ENCODE measurements around the gene NKX2-4.
"Not testable (repeated sequence)": the region's sequence is repeated elsewhere in the genome, so short reads cannot be mapped to it uniquely, and the experiment has no call there.

Gene NKX2-4

DNA sequence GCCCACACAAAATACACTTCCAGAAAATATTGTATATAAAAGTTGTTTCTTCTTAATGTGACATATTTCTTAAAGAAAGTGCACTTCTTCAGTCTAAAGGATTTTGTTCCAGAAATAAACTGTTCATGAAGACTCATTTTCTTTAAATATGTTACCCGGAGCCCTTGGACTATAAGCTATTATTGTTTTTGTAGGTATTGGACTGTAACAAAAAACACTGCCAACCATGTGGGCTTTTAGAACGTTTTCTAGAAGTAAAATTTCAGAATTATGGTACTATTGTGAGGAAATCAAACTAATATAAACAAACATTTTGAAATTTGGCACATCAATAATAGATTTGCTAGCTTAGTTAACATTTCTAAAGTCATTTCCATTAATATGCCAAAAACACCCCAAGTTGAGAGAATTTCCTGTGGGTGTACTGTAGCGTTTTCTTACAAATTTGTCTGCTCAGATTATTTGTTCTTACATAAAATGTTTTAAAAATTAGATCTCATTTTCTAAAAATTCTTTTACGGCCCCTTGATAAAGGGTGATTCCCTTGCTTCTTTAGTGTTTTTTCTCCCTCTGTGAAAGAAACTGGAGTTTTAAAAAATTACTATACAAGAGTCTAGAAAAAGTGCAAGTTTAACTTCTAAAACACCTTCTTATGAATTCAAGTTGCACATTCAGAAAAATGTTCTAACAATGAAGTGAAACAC lies 3.4 kb downstream of the NKX2-4 start:
- DNase-seq: no peak

DNA sequence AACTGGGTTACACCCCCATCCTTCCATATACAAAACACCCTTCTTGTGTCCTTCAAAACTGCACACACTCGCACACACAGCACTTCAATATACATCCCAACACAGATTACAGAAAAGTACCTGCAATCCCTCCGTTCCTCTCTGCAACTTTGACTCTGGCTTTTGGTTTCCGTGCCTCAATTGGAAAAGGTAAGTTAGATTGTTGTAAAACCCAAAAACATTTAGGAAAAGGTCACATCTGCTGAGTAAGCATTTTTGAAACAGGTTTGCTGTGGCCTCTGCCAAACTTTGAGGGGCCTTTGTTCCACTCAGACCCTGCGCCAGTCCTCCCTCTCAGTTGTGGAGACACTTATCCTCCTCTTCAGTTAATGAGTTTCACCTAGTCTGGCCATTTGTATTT lies 4.2 kb downstream of the NKX2-4 start:
- no peak for DNase-seq

DNA sequence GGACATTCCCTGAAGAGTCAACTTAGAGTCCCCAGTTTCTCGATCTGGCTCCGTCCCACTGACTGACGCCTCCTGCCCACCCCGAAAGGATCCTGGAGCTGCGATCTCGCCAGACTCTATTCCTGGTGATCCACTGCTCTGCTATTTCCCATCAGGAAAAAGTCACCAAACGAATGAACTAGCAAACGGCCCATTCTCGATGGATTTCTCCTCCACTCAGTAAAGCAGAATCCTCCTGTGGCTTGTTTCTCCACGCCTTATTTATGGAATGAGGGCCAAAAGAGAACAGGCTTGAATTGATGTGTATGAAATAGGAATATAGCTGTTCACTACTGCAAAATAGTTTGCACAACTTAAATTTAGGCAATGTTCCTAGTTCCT lies 5.4 kb downstream of the NKX2-4 start:
- no peak for DNase-seq

DNA sequence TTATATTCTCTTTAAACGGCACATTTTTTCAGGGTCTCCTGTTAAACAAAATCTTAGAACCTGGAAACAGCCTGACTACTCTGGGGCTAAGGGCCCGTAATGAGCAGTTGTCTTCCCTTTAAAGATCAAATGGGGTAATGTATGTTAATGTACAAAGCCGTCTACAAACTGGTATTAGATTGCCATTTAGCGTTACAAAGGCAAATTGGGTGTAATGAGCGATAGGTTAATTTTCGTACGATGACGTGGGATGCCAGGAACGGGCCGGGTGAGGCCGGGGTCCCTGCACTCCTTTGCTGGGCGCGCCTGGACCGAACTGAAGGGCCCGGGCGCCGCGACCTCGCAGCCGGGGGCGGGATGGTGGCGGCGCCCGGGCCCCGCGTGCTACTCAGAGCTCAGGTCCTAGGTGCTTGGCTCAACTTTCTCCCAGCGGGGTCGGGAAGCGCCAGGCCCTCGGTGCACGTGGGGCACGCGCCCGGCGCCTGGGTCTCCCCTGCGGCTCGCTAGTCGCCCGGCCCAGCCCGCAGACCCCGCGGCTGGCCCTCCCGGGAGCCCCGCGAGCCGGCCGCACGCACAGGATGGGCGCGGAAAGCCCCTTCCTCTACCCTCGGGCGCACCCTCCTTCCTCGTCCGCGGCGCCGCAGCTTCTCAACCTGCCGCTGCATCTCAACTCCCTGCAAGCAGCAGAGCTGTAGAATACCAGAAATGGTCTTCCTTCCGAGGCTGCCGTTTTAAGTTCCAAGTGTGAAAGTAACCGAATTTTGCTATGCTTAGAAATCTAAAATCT lies 5.9 kb downstream of the NKX2-4 start:
- DNase-seq: no peak

DNA sequence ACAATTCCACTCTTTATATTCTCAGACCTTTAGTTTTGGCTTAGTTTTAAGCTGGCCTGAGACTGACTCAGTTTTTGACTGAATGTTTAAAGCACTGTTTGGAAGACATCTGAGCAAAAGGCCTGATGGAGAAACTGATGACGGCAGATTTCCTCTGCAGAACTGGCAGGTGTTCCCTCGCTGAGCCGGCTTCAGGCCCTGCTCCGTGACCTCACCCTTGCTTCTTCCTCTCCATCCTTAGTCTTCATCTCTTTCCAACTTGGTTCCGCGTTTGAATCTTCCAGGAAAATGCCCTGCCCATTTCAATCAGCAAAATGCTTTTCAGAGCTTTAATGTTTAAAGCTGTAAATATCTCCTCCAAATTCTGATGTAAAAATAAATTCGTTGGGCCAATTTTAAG lies 6.6 kb downstream of the NKX2-4 start:
- DNase-seq: no peak

DNA sequence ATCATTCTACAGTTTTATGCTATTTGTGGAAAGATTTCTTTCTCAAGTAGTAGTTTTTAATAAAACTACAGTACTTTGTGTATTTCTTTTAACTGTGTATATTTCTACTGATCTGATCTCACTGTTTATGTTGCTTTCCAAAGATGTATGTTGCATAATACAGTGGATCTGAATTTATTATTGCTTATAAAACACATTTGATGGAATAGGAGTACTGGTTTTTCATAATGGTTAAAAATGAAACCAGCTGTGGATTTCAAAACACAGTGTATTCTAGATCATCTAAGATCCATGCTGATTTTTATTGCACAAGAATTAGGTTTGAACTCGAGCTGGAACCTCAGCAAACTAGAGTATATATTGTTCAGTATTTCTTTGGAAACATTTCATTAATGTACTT lies 8.0 kb downstream of the NKX2-4 start:
- DNase-seq: no peak

DNA sequence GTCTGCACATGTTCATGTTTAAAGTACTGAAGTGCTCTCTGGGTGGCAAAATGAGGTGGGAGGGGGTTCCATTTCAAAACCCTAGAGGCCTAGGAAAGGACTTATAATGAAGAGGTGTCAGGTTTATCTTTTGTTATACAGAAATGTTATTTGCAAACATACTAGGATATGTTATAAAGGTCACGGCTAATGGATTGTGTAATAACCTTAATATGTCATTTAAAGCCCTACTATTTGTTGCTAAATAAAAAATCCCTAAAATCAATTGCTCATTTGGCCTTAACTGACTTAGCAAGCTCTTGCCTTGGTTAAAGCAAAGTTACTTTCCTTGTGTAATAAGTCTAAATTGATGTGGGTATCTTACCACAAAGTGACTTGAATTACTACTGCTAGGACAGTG lies 8.8 kb downstream of the NKX2-4 start:
- DNase-seq: no peak

DNA sequence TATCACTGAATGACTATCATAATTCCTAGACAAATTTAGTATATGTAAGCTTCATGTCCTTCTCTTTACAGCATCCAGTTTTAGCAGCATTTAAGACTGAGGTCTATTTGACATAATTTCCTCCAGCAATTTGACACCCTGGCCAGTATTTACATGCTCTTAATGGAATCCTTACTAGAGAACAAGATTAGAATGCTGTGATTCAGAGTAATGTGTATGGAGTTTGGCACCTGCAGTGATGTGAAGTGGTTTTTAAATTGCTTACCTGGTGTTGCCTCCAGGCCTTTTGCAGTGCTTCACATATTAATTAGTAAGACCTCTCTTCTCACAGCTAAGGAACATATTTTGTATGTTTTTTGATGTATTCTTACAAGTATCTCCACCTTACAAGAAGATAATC lies 9.8 kb downstream of the NKX2-4 start:
- DNase-seq: no peak

DNA sequence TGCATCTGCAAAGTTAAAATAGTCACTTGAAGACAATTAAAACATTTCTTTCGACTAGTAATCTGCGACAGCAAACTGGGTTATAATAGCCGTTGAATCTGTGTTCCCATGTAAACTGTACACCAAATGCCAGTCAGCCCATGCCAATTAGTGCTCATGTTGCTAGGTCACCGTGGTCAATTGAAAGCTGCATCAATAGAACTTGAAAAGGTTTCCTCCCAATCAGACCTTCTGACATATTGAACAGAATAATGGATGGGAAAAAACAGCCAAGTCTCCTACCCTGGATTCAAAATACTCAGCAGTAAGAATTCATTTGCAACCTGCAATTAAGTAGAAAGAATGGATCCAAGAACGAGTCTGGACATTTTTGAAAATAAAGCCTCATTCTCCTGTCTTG lies 11.2 kb downstream of the NKX2-4 start:
- no peak for DNase-seq

DNA sequence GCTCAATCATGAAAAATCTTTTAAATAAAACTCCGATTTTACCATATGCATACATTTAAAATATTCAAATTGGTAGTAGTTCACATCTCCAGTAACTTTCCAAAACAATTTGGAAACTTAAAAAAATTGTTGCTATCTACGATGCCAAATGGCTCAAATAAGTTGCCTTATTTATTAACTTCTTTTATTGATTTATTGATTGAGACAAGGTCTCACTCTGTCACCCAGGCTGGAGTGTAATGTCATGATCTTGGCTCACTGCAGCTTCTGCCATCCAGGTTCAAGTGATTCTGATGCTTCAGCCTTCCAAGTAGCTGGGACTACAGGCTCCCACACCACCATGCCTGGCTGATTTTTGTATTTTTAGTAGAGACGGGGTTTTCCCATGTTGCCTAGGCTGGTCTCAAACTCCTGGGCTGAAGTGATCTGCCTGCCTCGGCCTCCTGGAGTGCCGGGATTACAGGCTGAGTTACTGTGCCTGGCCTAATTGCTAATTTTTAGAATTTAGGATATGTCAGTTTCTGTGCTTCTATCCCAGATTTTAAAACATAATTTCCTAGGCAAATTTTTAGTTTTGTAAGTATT lies 12.9 kb downstream of the NKX2-4 start:
- DNase-seq: no peak

DNA sequence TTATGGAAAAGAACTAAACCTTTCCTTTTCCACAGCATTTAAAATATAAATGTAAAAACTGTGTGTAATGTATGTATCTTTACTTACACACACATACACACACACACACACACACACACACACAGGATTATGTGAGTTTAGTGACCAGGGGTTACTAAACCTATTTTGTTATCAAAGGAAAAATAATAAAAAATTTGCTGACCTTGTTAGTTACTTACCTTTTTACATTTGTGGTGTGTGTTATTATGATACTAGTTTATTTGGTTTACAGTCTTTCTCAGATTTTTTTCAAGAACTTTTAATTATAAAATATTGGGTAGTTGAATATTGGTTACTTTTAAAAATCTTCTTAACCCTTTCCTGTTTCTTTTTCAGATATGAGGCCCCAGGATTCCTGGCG lies 15.7 kb downstream of the NKX2-4 start:
- DNase-seq: no peak

DNA sequence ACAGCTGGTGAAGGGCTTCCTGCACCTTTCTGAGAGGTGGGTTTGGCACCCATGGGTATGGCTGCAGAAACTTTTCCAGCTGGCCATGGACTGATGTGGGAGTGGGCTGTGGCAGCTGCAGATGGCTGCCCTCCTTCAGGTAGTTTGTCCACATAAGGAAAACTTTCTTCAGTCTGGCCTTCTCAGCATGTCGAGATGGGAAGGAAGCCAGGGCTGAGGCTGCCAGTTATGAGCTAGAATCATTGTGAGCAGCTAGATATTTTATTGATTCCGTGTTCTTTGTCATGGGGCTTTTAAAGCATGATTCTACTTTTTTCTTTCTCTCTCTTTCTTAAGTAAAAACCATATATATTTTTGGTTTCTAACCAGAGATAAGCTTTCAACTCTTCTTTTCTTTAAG lies 16.6 kb downstream of the NKX2-4 start:
- DNase-seq: no peak

DNA sequence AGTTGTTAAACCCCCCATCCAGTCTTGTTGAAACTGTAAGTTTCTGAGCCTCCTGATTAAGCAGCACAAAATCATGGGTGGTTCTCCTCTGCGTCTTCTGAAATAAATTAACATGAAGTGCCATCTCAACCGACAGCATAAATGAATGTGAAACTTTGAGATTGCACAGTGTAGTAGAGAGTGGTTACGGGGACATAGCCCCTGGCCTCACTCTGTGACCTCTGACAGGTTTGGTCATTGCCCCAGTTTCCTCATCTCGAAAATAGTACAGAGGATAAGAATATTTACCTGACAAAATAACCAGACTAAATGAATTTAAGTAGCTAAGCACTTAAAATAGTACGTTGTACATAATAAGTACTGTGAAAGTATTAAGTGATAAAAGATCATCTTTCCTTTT lies 19.1 kb downstream of the NKX2-4 start:
- no peak for DNase-seq

DNA sequence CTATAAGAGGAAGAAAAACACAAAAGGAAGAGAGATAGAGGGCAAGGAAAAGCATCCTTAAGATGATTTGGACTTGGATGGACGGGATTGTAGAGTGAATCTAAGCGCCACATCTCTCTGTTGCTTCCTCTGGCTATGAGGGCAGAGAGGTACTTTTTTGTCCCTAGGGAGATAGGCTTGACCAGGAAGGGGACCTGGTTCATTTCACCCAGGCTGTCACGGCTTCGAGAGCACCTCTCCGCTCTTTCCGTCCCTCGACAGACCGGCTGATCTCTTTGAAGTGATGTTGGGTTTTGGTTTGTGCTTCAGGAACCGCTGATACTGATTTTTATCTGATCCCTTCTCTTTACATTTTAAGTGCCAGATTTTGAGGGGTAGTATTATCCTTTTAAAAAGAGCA lies 19.6 kb downstream of the NKX2-4 start:
- DNase-seq: no peak

DNA sequence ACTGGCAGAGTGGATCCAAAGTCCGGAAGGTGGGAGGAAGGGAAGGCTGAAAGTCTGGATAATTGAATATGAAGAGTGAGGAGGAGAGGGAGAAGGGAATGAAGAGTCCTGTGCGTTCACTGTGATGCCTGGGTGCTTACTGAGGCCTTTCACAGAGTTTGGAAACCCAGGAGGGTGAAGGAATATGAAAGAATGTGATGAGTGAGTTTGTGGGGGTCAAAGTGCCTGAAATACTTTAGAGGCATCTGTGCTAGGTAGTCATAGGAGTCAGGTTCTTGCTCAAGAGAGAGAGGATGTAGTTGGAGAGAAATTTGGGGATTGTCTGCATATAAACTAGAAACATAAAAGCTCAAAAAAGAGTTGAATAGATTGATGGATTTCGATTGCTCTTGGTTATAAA lies 20.7 kb downstream of the NKX2-4 start:
- DNase-seq: no peak

DNA sequence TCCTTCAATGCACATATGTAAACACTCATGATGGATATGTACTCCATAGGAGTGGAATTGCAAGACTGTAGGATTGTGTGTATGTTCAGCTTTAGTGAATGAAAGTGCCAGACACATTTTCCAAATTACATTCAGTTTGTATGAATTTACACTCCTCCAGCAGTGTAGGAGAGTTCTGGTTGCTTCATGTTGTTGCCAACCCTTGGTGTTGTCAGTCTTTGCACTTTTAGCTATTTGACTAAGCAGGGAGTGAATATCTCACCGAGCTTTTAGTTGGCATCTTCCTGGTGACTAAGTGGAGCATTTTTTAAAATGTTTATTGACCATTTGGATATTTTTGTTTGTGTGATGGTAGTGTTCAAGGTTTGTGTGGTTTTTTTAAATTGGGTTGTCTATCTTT lies 23.9 kb downstream of the NKX2-4 start:
- DNase-seq: no peak

DNA sequence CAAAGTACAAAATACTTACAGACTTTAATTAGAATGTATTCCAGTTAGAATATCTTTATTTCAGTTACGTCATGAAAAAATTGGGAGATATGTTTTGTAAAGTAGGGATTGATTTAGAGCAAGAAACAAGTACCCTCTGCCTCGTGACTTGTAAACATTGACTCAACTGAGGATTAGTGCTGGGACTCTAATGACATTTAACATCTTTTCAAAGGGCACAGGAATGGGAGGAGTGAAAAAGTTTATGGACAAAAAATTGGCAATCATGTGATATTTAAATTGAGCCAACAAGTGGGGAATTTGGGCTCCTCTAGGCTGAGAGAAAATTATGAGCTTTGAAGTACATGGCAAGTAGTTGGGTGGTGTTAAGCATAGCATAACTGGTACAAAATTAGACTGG lies 25.3 kb downstream of the NKX2-4 start:
- DNase-seq: no peak

DNA sequence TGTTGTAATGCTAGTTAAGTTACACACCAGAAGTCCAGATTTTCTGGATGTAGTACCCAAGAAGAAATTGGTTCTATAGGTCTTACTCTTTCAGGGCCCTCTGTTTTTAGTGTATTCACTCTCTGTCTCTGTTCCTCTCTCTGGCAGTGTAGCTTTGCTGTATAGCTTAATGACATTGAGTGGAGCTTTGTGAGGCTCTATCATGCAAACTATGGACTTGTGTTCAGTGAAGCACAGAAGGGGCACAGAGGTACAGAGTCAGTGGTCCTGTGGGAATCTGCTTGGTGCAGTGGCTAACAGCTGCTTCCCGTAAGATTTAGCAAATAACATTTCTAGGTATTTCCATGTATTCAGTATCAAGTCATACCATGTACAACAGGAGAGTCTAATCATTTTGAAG lies 26.1 kb downstream of the NKX2-4 start:
- no peak for DNase-seq

DNA sequence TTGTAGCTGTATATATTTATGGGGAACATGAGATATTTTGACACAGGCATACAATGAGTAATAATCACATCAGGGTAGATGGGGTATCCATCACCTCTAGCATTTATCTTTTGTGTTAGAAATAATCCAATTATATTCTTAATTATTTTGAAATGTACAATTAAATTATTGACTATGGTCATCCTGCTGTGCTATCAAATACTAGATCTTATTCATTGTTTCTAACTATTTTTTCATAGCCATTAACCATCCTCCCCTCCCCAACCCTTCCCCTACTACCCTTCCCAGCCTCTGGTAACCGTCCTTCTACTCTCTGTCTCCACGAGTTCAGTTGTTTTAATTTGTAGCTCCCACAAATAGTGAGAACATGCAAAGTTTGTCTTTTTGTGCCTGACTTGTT lies 28.5 kb downstream of the NKX2-4 start:
- no peak for DNase-seq

DNA sequence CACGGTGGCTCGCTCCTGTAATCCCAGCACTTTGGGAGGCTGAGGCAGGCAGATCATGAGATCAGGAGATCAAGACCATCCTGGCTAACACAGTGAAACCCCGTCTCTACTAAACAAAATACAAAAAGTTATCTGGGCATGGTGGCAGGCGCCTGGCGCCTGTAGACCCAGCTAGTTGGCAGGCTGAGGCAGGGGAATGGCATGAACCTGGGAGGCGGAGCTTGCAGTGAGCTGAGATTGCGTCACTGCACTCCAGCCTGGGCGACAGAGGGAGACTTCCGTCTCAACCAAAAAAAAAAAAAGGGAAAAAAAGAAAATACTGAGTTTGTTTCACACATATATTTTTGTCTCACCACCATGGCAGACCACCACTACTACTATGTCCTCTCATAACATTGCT lies 31.1 kb downstream of the NKX2-4 start:
- not testable (repeated sequence) for DNase-seq

DNA sequence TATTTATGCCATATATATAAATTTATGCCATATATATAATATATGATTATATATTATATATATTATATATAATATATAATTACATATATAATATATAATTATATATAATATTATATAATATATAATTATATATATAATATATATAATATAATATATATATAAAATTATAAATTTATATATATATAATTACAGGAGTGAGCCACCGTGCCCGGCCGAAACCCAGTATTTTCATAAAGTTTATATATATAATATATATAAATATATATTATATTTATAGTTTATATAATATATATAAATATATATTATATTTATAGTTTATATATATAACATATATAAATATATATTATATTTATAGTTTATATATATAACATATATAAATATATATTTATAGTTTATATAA lies 31.6 kb downstream of the NKX2-4 start:
- DNase-seq: no peak

DNA sequence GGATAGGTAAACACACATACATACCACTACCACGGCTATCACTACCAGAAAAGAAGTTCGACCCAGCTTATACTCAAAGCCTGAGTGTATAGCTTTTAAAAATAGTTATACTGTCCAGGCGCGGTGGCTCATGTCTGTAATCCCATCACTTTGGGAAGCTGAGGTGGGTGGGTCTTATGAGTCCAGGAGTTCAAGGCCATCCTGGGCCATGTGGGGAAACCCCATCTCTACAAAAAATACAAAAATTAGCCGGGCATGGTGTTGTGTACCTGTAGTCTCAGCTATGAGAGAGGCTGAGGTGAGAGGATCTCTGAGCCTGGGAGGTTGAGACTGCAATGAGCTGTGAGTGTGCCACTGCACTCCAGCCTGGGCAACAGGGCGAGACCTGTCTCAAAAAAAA lies 32.9 kb downstream of the NKX2-4 start:
- DNase-seq: no peak

DNA sequence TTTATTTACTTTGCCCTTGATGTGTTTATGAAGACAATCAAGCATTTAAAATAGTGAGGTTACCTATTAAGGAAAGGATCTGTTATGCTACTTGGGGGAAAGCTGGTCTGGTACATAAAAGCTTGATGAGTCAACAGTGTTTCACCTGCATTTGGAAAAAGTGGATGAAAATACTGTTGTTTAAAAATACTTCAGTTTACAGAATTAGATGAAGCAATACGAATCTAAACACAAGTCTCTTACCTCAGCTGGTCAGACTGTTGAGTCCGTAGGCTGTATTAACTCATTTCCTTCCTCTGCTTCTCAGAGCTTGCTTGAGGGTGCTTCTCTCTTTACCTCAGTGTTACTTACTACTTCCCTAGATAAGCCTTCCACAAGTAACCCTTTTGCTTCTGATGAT lies 36.1 kb downstream of the NKX2-4 start:
- DNase-seq: no peak

DNA sequence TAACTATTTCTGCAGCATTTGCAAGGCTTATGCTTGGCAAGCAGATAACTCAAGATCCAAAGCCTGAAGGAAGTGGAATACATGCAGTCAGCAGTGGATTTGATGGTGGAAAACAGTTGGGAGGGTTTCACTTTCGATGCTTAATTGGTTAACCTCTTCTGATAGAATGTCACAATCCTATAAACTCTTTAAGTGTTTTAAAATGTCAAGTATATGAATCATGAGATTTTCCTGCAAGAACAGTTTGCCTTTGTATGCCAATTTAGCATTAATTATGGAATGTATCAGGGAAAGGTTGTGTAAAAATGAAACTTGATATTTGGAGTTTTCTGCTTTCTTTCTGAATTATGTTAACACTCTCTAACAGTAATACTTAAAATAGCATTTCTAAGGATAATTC lies 36.6 kb downstream of the NKX2-4 start:
- DNase-seq: no peak

DNA sequence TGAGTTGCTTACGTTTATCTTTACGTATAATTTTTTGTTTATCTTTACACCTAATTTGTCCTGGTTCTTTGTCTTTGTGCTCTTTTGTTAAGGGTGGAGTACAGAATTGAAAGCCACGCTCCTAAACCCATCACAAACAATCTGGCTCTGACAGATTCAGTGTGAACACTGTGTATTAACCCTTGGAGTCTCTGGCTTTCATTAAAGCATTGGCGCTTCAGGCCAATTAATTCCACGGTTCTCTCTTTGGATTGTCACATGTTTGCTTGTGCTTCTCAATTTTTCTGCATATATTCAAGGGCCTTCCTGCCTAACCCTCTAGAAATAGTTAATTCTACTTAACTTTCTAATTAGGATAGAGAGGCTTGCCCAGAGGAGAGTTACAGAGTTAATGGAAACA lies 38.6 kb downstream of the NKX2-4 start:
- no peak for DNase-seq
